Uterus (tissue), 2 donors: Measurements from ENCODE around the gene FAM3C.

Source experiments
- POLR2A ChIP-seq, 2 donors: fragments of 450-650 bp; IDR thresholded peaks; one replicate each; pipeline ENCODE4 v1.6.1; 2016; ENCODE audit warnings: antibody characterized with exemption in 2 of 2, mild to moderate bottlenecking in 1 of 2, moderate library complexity in 1 of 2
- TF ChIP-seq, protein P1 (sequence below), 4 experiments: fragments of 200-600 bp in 2 of 4; fragments of 450-650 bp in 2 of 4; sonication (generic) in 2 of 4; IDR thresholded peaks; one replicate each; pipeline ENCODE4 v1.5.1; 2016 to 2019; ENCODE audit warnings: antibody characterized with exemption in 4 of 4, mild to moderate bottlenecking in 2 of 4, moderate library complexity in 1 of 4

DNA sequence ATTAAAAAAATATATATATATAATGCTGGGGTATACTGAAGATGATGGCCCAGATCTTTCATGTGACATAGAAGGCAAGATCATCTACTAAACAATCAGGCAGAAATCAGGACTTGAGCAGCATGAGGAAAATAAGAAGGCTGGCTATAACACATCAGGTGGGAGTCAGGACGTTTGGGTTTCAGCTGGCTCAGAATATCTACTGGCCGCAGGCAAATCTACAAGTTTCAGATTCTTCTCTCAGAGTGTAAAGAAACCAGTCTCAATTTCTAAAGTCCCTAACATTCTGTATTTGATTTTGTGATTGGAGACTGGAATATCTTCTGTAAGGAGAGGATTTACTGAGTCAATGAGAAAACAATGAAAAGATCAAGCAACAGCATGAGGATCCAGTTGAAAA, 37.7 kb upstream of the FAM3C start:
- TF ChIP-seq, protein P1, sequence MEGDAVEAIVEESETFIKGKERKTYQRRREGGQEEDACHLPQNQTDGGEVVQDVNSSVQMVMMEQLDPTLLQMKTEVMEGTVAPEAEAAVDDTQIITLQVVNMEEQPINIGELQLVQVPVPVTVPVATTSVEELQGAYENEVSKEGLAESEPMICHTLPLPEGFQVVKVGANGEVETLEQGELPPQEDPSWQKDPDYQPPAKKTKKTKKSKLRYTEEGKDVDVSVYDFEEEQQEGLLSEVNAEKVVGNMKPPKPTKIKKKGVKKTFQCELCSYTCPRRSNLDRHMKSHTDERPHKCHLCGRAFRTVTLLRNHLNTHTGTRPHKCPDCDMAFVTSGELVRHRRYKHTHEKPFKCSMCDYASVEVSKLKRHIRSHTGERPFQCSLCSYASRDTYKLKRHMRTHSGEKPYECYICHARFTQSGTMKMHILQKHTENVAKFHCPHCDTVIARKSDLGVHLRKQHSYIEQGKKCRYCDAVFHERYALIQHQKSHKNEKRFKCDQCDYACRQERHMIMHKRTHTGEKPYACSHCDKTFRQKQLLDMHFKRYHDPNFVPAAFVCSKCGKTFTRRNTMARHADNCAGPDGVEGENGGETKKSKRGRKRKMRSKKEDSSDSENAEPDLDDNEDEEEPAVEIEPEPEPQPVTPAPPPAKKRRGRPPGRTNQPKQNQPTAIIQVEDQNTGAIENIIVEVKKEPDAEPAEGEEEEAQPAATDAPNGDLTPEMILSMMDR (IDR thresholded peaks at IDR 0.05) = no peak
- TF ChIP-seq POLR2A (IDR thresholded peaks at IDR 0.05) = no peak
